SK-N-SH (cell line): ENCODE data around the gene CATSPER3. TPM values are rescaled to one million over a fixed set of nuclear protein-coding genes. Genes with fewer than 3 reads are reported as not detected.

Experiments
- CTCF ChIA-PET: fragments of 300-600, 350-600 bp; formaldehyde crosslinking; extraction: SDS; loops from one replicate; lab custom pipeline; 2021; lab: Yijun Ruan, JAX
- POLR2A ChIA-PET: fragments of 350-600 bp; sonication (Branson Sonifier 250); formaldehyde crosslinking; extraction: SDS; loops from one replicate; lab custom pipeline; 2020; ENCODE audit warnings: antibody characterized with exemption, inconsistent platforms; lab: Yijun Ruan, JAX
- DNase-seq: peaks from one replicate; pipeline ENCODE4 v3.0.0; 2012
- H2AFZ ChIP-seq: fragments of 200-600 bp; sonication (generic); 2 replicates; pipeline ENCODE4 v1.8.1; 2016; ENCODE audit warnings: antibody characterized with exemption, mild to moderate bottlenecking, low read depth
- H3F3A ChIP-seq: fragments of 200-600 bp; sonication (generic); replicated peaks from 2 replicates; pipeline ENCODE3; 2016; ENCODE audit warnings: antibody characterized with exemption, mild to moderate bottlenecking; ENCODE audit not compliant: insufficient read depth
- H3K27ac ChIP-seq, 2 experiments: fragments of 200-500 bp in 1 of 2; fragments of 200-600 bp in 1 of 2; sonication (Bioruptor generic) in 1 of 2; sonication (generic), shearing (Covaris generic) in 1 of 2; 2 replicates each; pipeline versions ENCODE4 v1.5.1 to v1.6.1; 2014 to 2016; ENCODE audit warnings: low read depth in 2 of 2, inconsistent platforms in 1 of 2, low read length in 1 of 2, mild to moderate bottlenecking in 1 of 2, mixed read lengths in 1 of 2
- H3K27me3 ChIP-seq: fragments of 200-600 bp; sonication (generic), shearing (Covaris generic); 2 replicates; pipeline ENCODE4 v1.6.1; 2016; ENCODE audit warnings: mixed run types; ENCODE audit not compliant: insufficient read depth
- H3K36me3 ChIP-seq, 2 experiments: fragments of 200-500 bp in 1 of 2; fragments of 200-600 bp in 1 of 2; sonication (Bioruptor generic) in 1 of 2; sonication (generic) in 1 of 2; replicated peaks in 1 of 2; 2 replicates each; pipeline versions ENCODE3 to v1.5.1; 2014 to 2016; ENCODE audit warnings: low read length in 1 of 2, mild to moderate bottlenecking in 1 of 2; ENCODE audit not compliant: insufficient read depth in 2 of 2, control insufficient read depth in 1 of 2
- H3K4me1 ChIP-seq, 2 experiments: fragments of 200-500 bp in 1 of 2; fragments of 200-600 bp in 1 of 2; sonication (Bioruptor generic) in 1 of 2; sonication (generic), shearing (Covaris generic) in 1 of 2; 2 replicates each; pipeline versions ENCODE4 v1.5.1 to v1.6.1; 2014 to 2016; ENCODE audit warnings: low read depth in 1 of 2, low read length in 1 of 2, mixed run types in 1 of 2; ENCODE audit not compliant: insufficient read depth in 2 of 2, control insufficient read depth in 1 of 2
- H3K4me2 ChIP-seq: fragments of 200-600 bp; sonication (generic), shearing (Covaris generic); 2 replicates; pipeline ENCODE4 v1.6.1; 2017; ENCODE audit warnings: mixed run types
- H3K4me3 ChIP-seq, 2 experiments: fragments of 200-500 bp in 1 of 2; fragments of 200-600 bp in 1 of 2; sonication (Bioruptor generic) in 1 of 2; sonication (generic), shearing (Covaris generic) in 1 of 2; 2 replicates each; pipeline versions ENCODE4 v1.5.1 to v1.8.1; 2014 to 2016; ENCODE audit warnings: low read depth in 2 of 2, inconsistent platforms in 1 of 2, low read length in 1 of 2, mild to moderate bottlenecking in 1 of 2, mixed read lengths in 1 of 2, moderate library complexity in 1 of 2
- H3K79me2 ChIP-seq: fragments of 200-600 bp; sonication (generic); 2 replicates; pipeline ENCODE4 v1.8.1; 2017; ENCODE audit warnings: mild to moderate bottlenecking; ENCODE audit not compliant: insufficient read depth
- H3K9ac ChIP-seq: fragments of 200-600 bp; sonication (generic); 2 replicates; pipeline ENCODE4 v1.6.1; 2017; ENCODE audit warnings: mixed run types
- H3K9me2 ChIP-seq: fragments of 200-600 bp; sonication (generic); 2 replicates; pipeline ENCODE4 v1.6.1; 2017; ENCODE audit warnings: mixed run types
- H3K9me3 ChIP-seq: fragments of 200-600 bp; sonication (generic); 2 replicates; pipeline ENCODE4 v1.6.1; 2017; ENCODE audit warnings: mixed run types, mild to moderate bottlenecking, moderate library complexity
- H4K20me1 ChIP-seq: fragments of 200-600 bp; sonication (generic); 2 replicates; pipeline ENCODE4 v1.6.1; 2017; ENCODE audit warnings: mild to moderate bottlenecking, mixed run types; ENCODE audit not compliant: insufficient read depth
- CTCF ChIP-seq: fragments of 200-600 bp; sonication (generic); IDR thresholded peaks from 2 replicates; pipeline ENCODE4 v1.6.1; 2017; ENCODE audit warnings: antibody characterized with exemption, mild to moderate bottlenecking, moderate library complexity
- ELF1 ChIP-seq: IDR thresholded peaks from 2 replicates; pipeline ENCODE4 v1.4.0; 2012
- EZH2phosphoT487 ChIP-seq: fragments of 200-600 bp; sonication (generic); IDR thresholded peaks from 2 replicates; pipeline ENCODE4 v1.6.1; 2017; ENCODE audit warnings: low read depth, mixed run types, mild to moderate bottlenecking, antibody characterized with exemption, moderate library complexity, borderline replicate concordance
- FOSL2 ChIP-seq: IDR thresholded peaks from 2 replicates; pipeline ENCODE4 v1.4.0; 2012; ENCODE audit warnings: low read depth, mild to moderate bottlenecking, moderate library complexity, borderline replicate concordance
- GABPA ChIP-seq: IDR thresholded peaks from 2 replicates; pipeline ENCODE4 v1.4.0; 2012; ENCODE audit warnings: low read depth, mild to moderate bottlenecking
- GATA2 ChIP-seq: sonication (generic); formaldehyde crosslinking; IDR thresholded peaks from 2 replicates; pipeline ENCODE4 v1.5.0; 2020; ENCODE audit warnings: mild to moderate bottlenecking, missing genetic modification reagents
- JUND ChIP-seq: IDR thresholded peaks from 2 replicates; pipeline ENCODE4 v1.4.0; 2012
- MEF2A ChIP-seq: IDR thresholded peaks from 2 replicates; pipeline ENCODE4 v1.4.0; 2012; ENCODE audit warnings: low read depth, borderline replicate concordance
- NFIC ChIP-seq: IDR thresholded peaks from 2 replicates; pipeline ENCODE4 v1.4.0; 2012; ENCODE audit warnings: borderline replicate concordance
- PBX3 ChIP-seq: IDR thresholded peaks from 2 replicates; pipeline ENCODE4; 2012
- POLR2AphosphoS5 ChIP-seq: IDR thresholded peaks from 2 replicates; pipeline ENCODE4 v1.6.1; 2012; ENCODE audit warnings: low read depth, low read length
- RXRA ChIP-seq: IDR thresholded peaks from 2 replicates; pipeline ENCODE4 v1.4.0; 2012; ENCODE audit warnings: low read depth, mild to moderate bottlenecking, borderline replicate concordance
- SIN3A ChIP-seq: IDR thresholded peaks from 2 replicates; pipeline ENCODE4 v1.6.1; 2012; ENCODE audit warnings: low read depth, mild to moderate bottlenecking, low read length, moderate library complexity, borderline replicate concordance
- SMC3 ChIP-seq: IDR thresholded peaks from 2 replicates; pipeline ENCODE4 v1.6.1; 2012; ENCODE audit warnings: low read depth, low read length, improper control_type of control experiment
- TAF1 ChIP-seq: IDR thresholded peaks from 2 replicates; pipeline ENCODE4 v1.6.1; 2012; ENCODE audit warnings: low read depth, mild to moderate bottlenecking, low read length, moderate library complexity, borderline replicate concordance
- TEAD4 ChIP-seq: IDR thresholded peaks from 2 replicates; pipeline ENCODE4 v1.4.0; 2012; ENCODE audit warnings: mild to moderate bottlenecking, borderline replicate concordance; ENCODE audit not compliant: insufficient read depth
- YY1 ChIP-seq: IDR thresholded peaks from 2 replicates; pipeline ENCODE4 v1.4.0; 2012; ENCODE audit warnings: low read depth, mild to moderate bottlenecking
- WGBS: methylation state at CpG from one replicate; pipeline ENCODE4 v1.1.6; 2017; ENCODE audit warnings: low lambda C conversion rate; 5-methylcytosine and 5-hydroxymethylcytosine counted together
- polyA plus RNA-seq, 3 experiments: library from polyadenylated mRNA; depleted of rRNA; stranded (reverse); fragments of >200 nt; gene quantifications; 2 replicates each; pipeline ENCODE4 v1.2.3, GENCODE V29; 2012
- TF ChIP-seq, protein P1 (sequence below): IDR thresholded peaks from 2 replicates; pipeline ENCODE4 v1.6.1; 2012; ENCODE audit warnings: mild to moderate bottlenecking, low read depth, low read length, moderate library complexity
- TF ChIP-seq, protein P2 (sequence below): fragments of 150-350 bp; IDR thresholded peaks from 2 replicates; pipeline ENCODE4 v1.6.1; 2016; ENCODE audit warnings: mild to moderate bottlenecking, low read depth, low read length

The CATSPER3 gene
- polyA plus RNA-seq, 1 of the 3 experiments (the other 2 are of a cell fraction) = 0.26 TPM

GRCh38 chr5:134934202-134934601 lies 33.5 kb upstream of the CATSPER3 start:
- H3K27me3 ChIP-seq = no peaks in the 10 kb centered on the region
- POLR2A ChIA-PET = no interaction called here

More at GRCh38 chr5:134934202-134934601, 33.5 kb upstream of the CATSPER3 start:
- Histone ChIP-seq H3K4me2 (no peak overlapping the region), H3F3A (no peaks in the 10 kb centered on the region), H2AFZ (no peak overlapping the region), H3K36me3 (peaks cover 9 to 17% of the 10 kb centered on the region in 2 experiments), H3K9ac (no peak overlapping the region), H3K4me1 (peaks cover 0 to 20% of the 10 kb centered on the region in 2 experiments; a peak in 2 of 4 replicates), H3K9me2 (no peaks in the 10 kb centered on the region), H4K20me1 (no peaks in the 10 kb centered on the region), H3K9me3 (no peaks in the 10 kb centered on the region), H3K79me2 (no peaks in the 10 kb centered on the region), H3K27ac (no peak overlapping the region), H3K4me3 (no peak overlapping the region)
- WGBS = 91% methylated on average over 5 of the region's 5 CpGs
- no peak for DNase-seq
- TF ChIP-seq FOSL2 (no peak), NFIC (no peak), RXRA (no peak), TAF1 (no peak), GATA2 (CRISPR knock-in tag) (no peak), GABPA (no peak), CTCF (no peak), PBX3 (no peak), SMC3 (no peak), ELF1 (no peak), EZH2phosphoT487 (no peak), MEF2A (no peak), TEAD4 (no peak), POLR2AphosphoS5 (no peak), YY1 (no peak), SIN3A (no peak), JUND (no peak)
- TF ChIP-seq, protein P1, sequence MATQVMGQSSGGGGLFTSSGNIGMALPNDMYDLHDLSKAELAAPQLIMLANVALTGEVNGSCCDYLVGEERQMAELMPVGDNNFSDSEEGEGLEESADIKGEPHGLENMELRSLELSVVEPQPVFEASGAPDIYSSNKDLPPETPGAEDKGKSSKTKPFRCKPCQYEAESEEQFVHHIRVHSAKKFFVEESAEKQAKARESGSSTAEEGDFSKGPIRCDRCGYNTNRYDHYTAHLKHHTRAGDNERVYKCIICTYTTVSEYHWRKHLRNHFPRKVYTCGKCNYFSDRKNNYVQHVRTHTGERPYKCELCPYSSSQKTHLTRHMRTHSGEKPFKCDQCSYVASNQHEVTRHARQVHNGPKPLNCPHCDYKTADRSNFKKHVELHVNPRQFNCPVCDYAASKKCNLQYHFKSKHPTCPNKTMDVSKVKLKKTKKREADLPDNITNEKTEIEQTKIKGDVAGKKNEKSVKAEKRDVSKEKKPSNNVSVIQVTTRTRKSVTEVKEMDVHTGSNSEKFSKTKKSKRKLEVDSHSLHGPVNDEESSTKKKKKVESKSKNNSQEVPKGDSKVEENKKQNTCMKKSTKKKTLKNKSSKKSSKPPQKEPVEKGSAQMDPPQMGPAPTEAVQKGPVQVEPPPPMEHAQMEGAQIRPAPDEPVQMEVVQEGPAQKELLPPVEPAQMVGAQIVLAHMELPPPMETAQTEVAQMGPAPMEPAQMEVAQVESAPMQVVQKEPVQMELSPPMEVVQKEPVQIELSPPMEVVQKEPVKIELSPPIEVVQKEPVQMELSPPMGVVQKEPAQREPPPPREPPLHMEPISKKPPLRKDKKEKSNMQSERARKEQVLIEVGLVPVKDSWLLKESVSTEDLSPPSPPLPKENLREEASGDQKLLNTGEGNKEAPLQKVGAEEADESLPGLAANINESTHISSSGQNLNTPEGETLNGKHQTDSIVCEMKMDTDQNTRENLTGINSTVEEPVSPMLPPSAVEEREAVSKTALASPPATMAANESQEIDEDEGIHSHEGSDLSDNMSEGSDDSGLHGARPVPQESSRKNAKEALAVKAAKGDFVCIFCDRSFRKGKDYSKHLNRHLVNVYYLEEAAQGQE = no peak
- TF ChIP-seq, protein P2, sequence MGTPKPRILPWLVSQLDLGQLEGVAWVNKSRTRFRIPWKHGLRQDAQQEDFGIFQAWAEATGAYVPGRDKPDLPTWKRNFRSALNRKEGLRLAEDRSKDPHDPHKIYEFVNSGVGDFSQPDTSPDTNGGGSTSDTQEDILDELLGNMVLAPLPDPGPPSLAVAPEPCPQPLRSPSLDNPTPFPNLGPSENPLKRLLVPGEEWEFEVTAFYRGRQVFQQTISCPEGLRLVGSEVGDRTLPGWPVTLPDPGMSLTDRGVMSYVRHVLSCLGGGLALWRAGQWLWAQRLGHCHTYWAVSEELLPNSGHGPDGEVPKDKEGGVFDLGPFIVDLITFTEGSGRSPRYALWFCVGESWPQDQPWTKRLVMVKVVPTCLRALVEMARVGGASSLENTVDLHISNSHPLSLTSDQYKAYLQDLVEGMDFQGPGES = no peak
- CTCF ChIA-PET = interaction anchor here (1.0 kb wide), 1 partner anchor 11 kb away, joined by 3 read pairs; no protein-coding TSS in a partner anchor
